Measurements from ENCODE around the gene KIZ. TPM values are rescaled to one million over a fixed set of nuclear protein-coding genes. Genes with fewer than 3 reads are reported as not detected.

KIZ gene
- total RNA-seq, 1 donor from 2014 or later = 25.0 TPM

DNA sequence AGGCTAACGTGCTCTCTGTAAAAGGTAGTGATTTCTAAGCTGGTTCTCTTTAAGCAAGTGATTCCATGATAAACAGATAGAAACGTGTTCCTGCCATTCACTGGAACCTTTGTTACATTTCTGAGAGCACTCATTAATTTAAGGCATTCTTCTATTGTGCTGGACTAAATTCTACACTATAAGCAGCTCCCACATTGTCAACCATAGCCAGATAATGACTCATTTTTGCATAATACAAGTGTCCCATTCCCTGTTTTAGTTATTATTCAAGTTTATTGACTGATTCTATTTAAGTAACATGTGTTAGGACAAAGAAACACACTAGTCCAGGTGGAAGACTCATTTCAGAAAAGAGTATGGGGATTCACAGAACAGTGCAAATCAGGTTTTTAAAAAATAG, 163.8 kb downstream of the KIZ start:
- TF ChIP-seq, protein P1, sequence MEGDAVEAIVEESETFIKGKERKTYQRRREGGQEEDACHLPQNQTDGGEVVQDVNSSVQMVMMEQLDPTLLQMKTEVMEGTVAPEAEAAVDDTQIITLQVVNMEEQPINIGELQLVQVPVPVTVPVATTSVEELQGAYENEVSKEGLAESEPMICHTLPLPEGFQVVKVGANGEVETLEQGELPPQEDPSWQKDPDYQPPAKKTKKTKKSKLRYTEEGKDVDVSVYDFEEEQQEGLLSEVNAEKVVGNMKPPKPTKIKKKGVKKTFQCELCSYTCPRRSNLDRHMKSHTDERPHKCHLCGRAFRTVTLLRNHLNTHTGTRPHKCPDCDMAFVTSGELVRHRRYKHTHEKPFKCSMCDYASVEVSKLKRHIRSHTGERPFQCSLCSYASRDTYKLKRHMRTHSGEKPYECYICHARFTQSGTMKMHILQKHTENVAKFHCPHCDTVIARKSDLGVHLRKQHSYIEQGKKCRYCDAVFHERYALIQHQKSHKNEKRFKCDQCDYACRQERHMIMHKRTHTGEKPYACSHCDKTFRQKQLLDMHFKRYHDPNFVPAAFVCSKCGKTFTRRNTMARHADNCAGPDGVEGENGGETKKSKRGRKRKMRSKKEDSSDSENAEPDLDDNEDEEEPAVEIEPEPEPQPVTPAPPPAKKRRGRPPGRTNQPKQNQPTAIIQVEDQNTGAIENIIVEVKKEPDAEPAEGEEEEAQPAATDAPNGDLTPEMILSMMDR (IDR thresholded peaks at IDR 0.05) = no peak
- TF ChIP-seq POLR2AphosphoS5 (IDR thresholded peaks at IDR 0.05; ENCODE audit: insufficient read depth in 1 of 2, low read depth in 1 of 2) (no peak), POLR2A (IDR thresholded peaks at IDR 0.05) (no peak)
- intact Hi-C loops (cut with DNase I) = no loop called here
- no peaks in the 10 kb centered on the region for H3K36me3 ChIP-seq
- no peak overlapping the region for H3K4me3 ChIP-seq
- no peaks in the 10 kb centered on the region for H3K27me3 ChIP-seq
- H3K27ac ChIP-seq = no peak overlapping the region
- H3K9me3 ChIP-seq = no peaks in the 10 kb centered on the region
- no peak for DNase-seq (ENCODE audit: extremely low spot score in 2 of 2)
- no peaks in the 10 kb centered on the region for H3K4me1 ChIP-seq

DNA sequence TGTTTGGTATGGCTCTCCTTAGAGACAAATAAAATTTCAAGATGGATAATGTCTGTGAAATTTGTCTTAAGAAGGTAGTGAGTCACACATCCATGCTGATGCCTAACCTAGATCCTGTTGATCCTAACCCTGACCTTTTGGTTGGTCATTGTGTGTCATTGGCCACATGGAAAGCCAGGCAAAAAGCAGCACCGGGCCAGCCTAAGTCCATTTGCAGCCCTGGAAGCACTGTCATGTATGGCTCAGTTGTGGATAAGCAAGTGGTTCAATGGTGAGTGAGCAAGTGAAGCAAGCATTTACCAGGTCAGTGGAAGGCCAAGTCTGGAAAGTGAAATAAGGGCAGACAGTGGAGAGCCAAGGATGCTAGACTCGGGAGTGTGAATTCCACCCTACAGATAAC, 165.1 kb downstream of the KIZ start:
- Histone ChIP-seq H3K27me3 (no peaks in the 10 kb centered on the region), H3K4me3 (no peak overlapping the region), H3K36me3 (no peaks in the 10 kb centered on the region), H3K4me1 (no peaks in the 10 kb centered on the region), H3K27ac (no peak overlapping the region), H3K9me3 (no peaks in the 10 kb centered on the region)
- intact Hi-C loops (cut with DNase I) = no loop called here
- TF ChIP-seq, protein P1 (IDR thresholded peaks at IDR 0.05) = no peak
- TF ChIP-seq POLR2AphosphoS5 (IDR thresholded peaks at IDR 0.05; ENCODE audit: insufficient read depth in 1 of 2, low read depth in 1 of 2) = no peak
- TF ChIP-seq POLR2A (IDR thresholded peaks at IDR 0.05) = no peak
- no peak for DNase-seq (ENCODE audit: extremely low spot score in 2 of 2)

DNA sequence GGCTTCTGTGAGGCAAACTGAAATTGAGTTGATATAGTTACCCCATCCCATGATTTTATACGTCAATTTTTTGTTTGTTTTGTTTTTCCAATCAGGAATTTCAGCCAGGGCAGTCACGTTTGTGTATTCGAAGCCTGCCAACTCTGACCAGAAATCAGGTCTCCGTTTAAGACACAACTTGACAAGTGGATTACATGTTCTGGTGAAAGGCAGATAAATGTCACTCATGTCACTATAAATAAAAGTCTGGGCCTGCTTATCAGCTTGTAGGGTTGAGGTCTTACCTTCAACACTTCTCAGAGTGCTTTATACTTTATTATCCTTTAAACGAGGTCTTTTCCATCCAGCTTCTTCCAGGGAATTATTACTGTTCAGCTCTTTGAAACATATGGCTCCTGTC, 168.9 kb downstream of the KIZ start:
- H3K4me1 ChIP-seq = no peaks in the 10 kb centered on the region
- intact Hi-C loops (cut with DNase I) = no loop called here
- H3K36me3 ChIP-seq = no peaks in the 10 kb centered on the region
- no peaks in the 10 kb centered on the region for H3K27me3 ChIP-seq
- no peak overlapping the region for H3K4me3 ChIP-seq
- H3K9me3 ChIP-seq = no peaks in the 10 kb centered on the region
- TF ChIP-seq POLR2AphosphoS5 (IDR thresholded peaks at IDR 0.05; ENCODE audit: insufficient read depth in 1 of 2, low read depth in 1 of 2) (no peak), POLR2A (IDR thresholded peaks at IDR 0.05) (no peak)
- TF ChIP-seq, protein P1 (IDR thresholded peaks at IDR 0.05) = no peak
- DNase-seq (ENCODE audit: extremely low spot score in 2 of 2) = no peak
- H3K27ac ChIP-seq = no peak overlapping the region

Small RNAs within 50 kb of the gene (small RNA-seq; reads per million reads assigned to genes)
- gene RNA5SP477 = not detected

Other genes with a start within 250 kb of the KIZ start
- not detected for gene LINC00237, start 19.7 kb upstream of the KIZ start, total RNA-seq
- gene XRN2, start 177.2 kb downstream of the KIZ start, total RNA-seq = 46.4 TPM